Measurements from ENCODE around the gene DACH1.
"Not testable (repeated sequence)": the region's sequence is repeated elsewhere in the genome, so short reads cannot be mapped to it uniquely, and the experiment has no call there.

DACH1 gene

GRCh38 chr13:71828117-71828516 is 38.9 kb downstream of the DACH1 start:
- no peak for DNase-seq

GRCh38 chr13:71827241-71827640 is 39.8 kb downstream of the DACH1 start:
- DNase-seq = no peak

GRCh38 chr13:71820699-71821098 is 46.3 kb downstream of the DACH1 start:
- no peak for DNase-seq

GRCh38 chr13:71817335-71817734 is 49.7 kb downstream of the DACH1 start:
- DNase-seq = no peak

- no peak for DNase-seq
Measured at GRCh38 chr13:71814806-71815360, 52.1 kb downstream of the DACH1 start.

GRCh38 chr13:71813187-71813586 is 53.8 kb downstream of the DACH1 start:
- no peak for DNase-seq

GRCh38 chr13:71811344-71811743 is 55.7 kb downstream of the DACH1 start:
- no peak for DNase-seq

- no peak for DNase-seq
Measured at GRCh38 chr13:71808708-71809107, 58.3 kb downstream of the DACH1 start.

- DNase-seq = no peak
Measured at GRCh38 chr13:71806886-71807285, 60.1 kb downstream of the DACH1 start.

- no peak for DNase-seq
Measured at GRCh38 chr13:71803066-71803465, 63.9 kb downstream of the DACH1 start.

- no peak for DNase-seq
Measured at GRCh38 chr13:71801781-71802180, 65.2 kb downstream of the DACH1 start.

- DNase-seq = no peak
Measured at GRCh38 chr13:71801165-71801760, 65.7 kb downstream of the DACH1 start.

GRCh38 chr13:71799324-71799723 is 67.7 kb downstream of the DACH1 start:
- no peak for DNase-seq

- DNase-seq = no peak
Measured at GRCh38 chr13:71798707-71799106, 68.3 kb downstream of the DACH1 start.

- no peak for DNase-seq
Measured at GRCh38 chr13:71797517-71797916, 69.5 kb downstream of the DACH1 start.

- DNase-seq = no peak
Measured at GRCh38 chr13:71789693-71790329, 77.2 kb downstream of the DACH1 start.

- no peak for DNase-seq
Measured at GRCh38 chr13:71789037-71789436, 78.0 kb downstream of the DACH1 start.

GRCh38 chr13:71787414-71787813 is 79.6 kb downstream of the DACH1 start:
- no peak for DNase-seq

- DNase-seq = no peak
Measured at GRCh38 chr13:71786875-71787274, 80.1 kb downstream of the DACH1 start.

GRCh38 chr13:71785361-71785760 is 81.6 kb downstream of the DACH1 start:
- DNase-seq = no peak

- DNase-seq = no peak
Measured at GRCh38 chr13:71780546-71780945, 86.5 kb downstream of the DACH1 start.

- DNase-seq = not testable (repeated sequence)
Measured at GRCh38 chr13:71778998-71779397, 88.0 kb downstream of the DACH1 start.

GRCh38 chr13:71775966-71776365 is 91.0 kb downstream of the DACH1 start:
- no peak for DNase-seq

GRCh38 chr13:71774863-71775262 is 92.1 kb downstream of the DACH1 start:
- DNase-seq = no peak

- no peak for DNase-seq
Measured at GRCh38 chr13:71773531-71773930, 93.5 kb downstream of the DACH1 start.
